ENCODE data around the gene ZNF688. TPM values are rescaled to one million over a fixed set of nuclear protein-coding genes. Genes with fewer than 3 reads are reported as not detected.

Gene ZNF688
- total RNA-seq: 10 to 100 TPM in 1 of 2 donors, 1 to 10 TPM in 1; 9.6 to 13.5 TPM

DNA sequence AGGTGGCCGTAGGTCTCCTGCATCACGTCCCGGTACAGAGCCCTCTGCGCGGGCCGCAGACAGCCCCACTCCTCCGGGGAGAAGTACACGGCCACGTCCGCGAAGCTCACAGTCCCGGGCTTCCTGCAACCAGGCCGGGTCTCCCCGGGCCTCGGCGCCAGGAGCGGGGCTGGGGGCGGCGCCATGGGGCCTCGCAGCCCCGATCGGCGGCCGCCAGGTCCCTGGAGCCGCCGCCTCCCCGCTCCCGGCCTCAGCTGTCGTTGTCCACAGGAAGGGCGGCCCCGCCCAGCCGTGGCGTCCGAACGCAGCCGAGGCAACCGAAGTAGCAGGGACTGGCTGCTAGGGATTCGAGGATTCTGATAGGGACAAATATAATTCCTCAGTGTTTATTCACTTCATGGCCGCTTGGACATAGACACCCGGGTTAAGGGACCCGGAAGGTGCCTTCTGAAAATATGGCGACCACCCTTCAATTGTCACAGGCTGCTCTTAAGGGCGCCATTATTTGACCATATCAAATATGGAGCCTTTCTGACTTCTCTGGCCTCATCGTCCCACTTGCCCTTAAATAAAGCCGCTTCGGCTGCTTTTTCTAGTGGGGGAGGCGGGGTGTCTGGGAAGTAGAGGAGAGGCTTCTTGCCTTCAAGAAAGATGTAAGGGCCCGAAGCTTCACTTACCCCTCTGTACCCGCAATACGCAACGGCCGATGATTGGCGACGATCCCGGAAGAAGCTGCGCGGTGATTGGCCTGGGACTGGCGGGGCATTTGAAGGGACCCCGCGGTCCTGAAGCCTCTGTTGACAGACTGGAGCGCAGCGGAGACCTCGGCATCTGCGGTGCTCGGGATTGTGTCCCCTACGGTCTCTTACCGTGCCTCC is at the start of gene ZNF688:
TSS of gene ZNF688 (minus strand) at position 270 of the 878 bp plus-strand sequence. CDS start at position 185, 85 bp downstream.
- TF ChIP-seq, protein P1, sequence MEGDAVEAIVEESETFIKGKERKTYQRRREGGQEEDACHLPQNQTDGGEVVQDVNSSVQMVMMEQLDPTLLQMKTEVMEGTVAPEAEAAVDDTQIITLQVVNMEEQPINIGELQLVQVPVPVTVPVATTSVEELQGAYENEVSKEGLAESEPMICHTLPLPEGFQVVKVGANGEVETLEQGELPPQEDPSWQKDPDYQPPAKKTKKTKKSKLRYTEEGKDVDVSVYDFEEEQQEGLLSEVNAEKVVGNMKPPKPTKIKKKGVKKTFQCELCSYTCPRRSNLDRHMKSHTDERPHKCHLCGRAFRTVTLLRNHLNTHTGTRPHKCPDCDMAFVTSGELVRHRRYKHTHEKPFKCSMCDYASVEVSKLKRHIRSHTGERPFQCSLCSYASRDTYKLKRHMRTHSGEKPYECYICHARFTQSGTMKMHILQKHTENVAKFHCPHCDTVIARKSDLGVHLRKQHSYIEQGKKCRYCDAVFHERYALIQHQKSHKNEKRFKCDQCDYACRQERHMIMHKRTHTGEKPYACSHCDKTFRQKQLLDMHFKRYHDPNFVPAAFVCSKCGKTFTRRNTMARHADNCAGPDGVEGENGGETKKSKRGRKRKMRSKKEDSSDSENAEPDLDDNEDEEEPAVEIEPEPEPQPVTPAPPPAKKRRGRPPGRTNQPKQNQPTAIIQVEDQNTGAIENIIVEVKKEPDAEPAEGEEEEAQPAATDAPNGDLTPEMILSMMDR (IDR thresholded peaks at IDR 0.05): peak in 1 of 2 donors; percentile 18
- DNase-seq (ENCODE audit: low spot score): peak; percentile 96
- H3K4me3 ChIP-seq: peak within 1 kb of the TSS; percentile 66 to 88
- peak within 1 kb of the TSS; percentile 94 to 98 for H3K27ac ChIP-seq
- peaks cover 0 to 24% of the 10 kb centered on the region in 2 donors for H3K4me1 ChIP-seq
- H3K9me3 ChIP-seq: no peaks in the 10 kb centered on the region
- no peaks in the 10 kb centered on the region for H3K36me3 ChIP-seq
- no peaks in the 10 kb centered on the region for H3K27me3 ChIP-seq

DNA sequence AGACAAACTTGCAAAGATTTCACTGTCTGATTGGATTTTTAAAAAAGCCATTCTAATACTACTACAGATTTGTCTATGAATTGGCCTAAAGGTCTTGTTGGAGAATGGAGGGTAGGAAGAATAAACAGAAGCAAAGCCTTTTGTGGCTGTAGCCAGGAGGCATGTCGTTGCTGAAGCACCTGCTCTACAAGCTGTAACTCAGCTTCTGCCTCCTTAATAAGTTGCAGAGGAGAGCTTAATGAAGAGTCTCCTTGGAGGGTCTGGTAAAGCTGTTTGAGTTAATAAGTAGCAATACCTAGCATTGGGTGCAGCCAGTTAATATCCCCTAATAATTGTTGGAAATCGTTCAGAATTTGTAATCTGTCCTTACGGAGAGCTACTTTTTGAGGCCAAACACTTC is 48.7 kb upstream of the ZNF688 start:
- no peak overlapping the region for H3K27ac ChIP-seq
- no peaks in the 10 kb centered on the region for H3K36me3 ChIP-seq
- DNase-seq (ENCODE audit: low spot score): no peak
- TF ChIP-seq, protein P1 (IDR thresholded peaks at IDR 0.05): no peak
- no peaks in the 10 kb centered on the region for H3K27me3 ChIP-seq
- no peaks in the 10 kb centered on the region for H3K4me1 ChIP-seq
- H3K9me3 ChIP-seq: no peaks in the 10 kb centered on the region
- H3K4me3 ChIP-seq: no peak overlapping the region

DNA sequence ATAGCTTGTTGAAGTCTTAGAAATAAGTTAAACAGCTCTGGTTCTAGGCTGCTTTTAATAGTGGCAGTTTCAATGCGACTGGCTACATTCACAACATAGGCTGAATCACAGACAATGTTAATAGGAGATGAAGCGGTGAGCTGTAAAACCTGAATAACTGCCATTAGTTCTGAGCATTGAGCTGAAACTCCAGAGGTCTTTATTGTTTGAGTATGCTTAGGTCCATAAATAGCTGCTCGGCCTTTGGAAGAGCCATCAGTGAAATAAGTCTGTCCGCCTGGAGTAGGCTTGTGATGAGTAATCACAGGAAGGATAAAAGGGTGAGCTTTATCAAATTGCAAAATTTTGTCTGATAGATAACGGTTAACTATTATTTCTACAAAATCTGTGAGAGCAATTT is 48.1 kb upstream of the ZNF688 start:
- no peaks in the 10 kb centered on the region for H3K4me1 ChIP-seq
- H3K27me3 ChIP-seq: no peaks in the 10 kb centered on the region
- no peak overlapping the region for H3K27ac ChIP-seq
- H3K4me3 ChIP-seq: no peak overlapping the region
- no peak for DNase-seq (ENCODE audit: low spot score)
- TF ChIP-seq, protein P1 (IDR thresholded peaks at IDR 0.05): no peak
- no peaks in the 10 kb centered on the region for H3K9me3 ChIP-seq
- H3K36me3 ChIP-seq: no peaks in the 10 kb centered on the region

DNA sequence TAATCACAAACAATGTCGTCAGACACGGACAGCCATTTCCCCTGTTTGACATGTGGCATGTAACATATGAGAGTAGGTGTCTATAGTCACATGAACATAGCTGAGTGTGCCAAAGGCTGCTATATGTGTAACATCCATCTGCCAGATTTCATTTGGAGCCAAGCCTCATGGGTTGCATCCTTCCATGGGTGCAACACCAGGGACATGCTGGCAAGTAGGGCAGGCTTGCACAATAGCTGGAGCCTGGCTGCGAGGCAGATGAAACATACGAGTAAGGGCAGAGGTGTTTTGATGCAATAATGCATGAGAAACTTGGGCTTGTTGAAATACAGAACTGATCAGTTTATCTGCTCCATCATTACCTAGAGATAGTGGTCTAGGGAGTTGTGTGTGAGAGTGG is 47.7 kb upstream of the ZNF688 start:
- Histone ChIP-seq H3K27ac (no peak overlapping the region), H3K36me3 (no peaks in the 10 kb centered on the region), H3K9me3 (no peaks in the 10 kb centered on the region), H3K4me3 (no peak overlapping the region), H3K4me1 (no peaks in the 10 kb centered on the region), H3K27me3 (no peaks in the 10 kb centered on the region)
- no peak for DNase-seq (ENCODE audit: low spot score)
- TF ChIP-seq, protein P1 (IDR thresholded peaks at IDR 0.05): no peak

DNA sequence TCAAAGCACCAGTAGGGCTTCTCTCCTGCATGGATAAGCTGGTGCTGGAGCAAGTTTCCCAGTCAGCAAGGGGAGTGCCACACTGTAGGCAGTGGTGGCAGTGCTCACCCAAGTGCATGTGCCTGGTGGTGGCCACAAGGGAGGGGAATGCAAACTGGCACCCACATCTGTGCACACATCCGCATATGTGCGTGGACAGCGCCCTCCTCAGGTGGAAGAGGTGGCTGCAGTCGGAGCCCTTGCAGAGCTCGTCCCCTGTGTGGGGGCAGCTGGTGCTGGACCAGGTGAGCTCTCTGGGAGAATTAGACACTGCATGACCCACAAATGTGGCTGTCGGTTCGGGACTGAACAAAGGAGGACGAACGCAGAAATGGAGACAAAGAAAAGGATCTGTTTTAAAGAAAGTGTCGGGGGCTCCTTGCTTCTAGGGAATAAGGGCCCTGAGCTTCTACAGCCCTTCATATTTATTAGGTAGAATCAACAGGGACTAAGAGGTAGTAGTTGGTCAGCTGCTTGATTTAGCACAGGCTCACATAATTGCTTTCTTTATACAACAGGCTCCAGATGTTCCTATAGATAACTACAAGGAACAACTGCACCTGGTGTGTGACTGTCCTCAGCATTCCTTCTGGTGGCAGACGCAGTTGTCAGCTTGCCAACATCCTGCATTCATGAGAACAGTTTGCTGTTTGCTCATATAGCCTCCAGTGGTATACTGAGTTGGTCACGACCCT is 44.0 kb upstream of the ZNF688 start:
- H3K27me3 ChIP-seq: no peaks in the 10 kb centered on the region
- H3K36me3 ChIP-seq: no peaks in the 10 kb centered on the region
- H3K27ac ChIP-seq: no peak overlapping the region
- TF ChIP-seq, protein P1 (IDR thresholded peaks at IDR 0.05): peak in 1 of 2 donors; percentile 56
- H3K4me3 ChIP-seq: no peak overlapping the region
- peaks cover 0 to 4% of the 10 kb centered on the region in 2 donors for H3K4me1 ChIP-seq
- H3K9me3 ChIP-seq: no peaks in the 10 kb centered on the region
- DNase-seq (ENCODE audit: low spot score): no peak

Measured in right atrium auricular region (tissue), 2 donors.